HL-60 (cell line): ENCODE data around the gene ELP4.

ENCODE experiments used
- CTCF ChIP-seq: IDR thresholded peaks from one replicate; pipeline ENCODE4 v1.5.1; 2011; ENCODE audit warnings: low read length, control low read depth, inconsistent platforms; ENCODE audit not compliant: insufficient read depth
- REST ChIP-seq: IDR thresholded peaks from 2 replicates; pipeline ENCODE4 v1.6.1; 2012; ENCODE audit warnings: low read depth; ENCODE audit not compliant: insufficient replicate concordance

- no peak for TF ChIP-seq CTCF
- TF ChIP-seq REST: no peak
Observed at GRCh38 chr11:31796499-31797189, 287.1 kb downstream of the ELP4 start.
